Pancreas (tissue), 10 donors: ENCODE measurements around the gene SERPINA7. TPM values are rescaled to one million over a fixed set of nuclear protein-coding genes. Genes with fewer than 3 reads are reported as not detected.
"Not testable (repeated sequence)": the region's sequence is repeated elsewhere in the genome, so short reads cannot be mapped to it uniquely, and the experiment has no call there.

ENCODE experiments used
- ATAC-seq, 4 donors: fragments of 200-7000 bp; cut with Tn5 transposase; one replicate each; pipeline versions ENCODE4 v1.8.0 to v1.9.1; 2020; ENCODE audit warnings: mild to moderate bottlenecking in 4 of 4, moderate library complexity in 4 of 4
- DNase-seq, 6 donors: peaks; one replicate each; pipeline ENCODE4 v3.0.0-alpha.2; 2020
- FAIRE-seq: peaks from 2 replicates; lab custom pipeline; 2012; peaks lifted over from hg19 to GRCh38; lab: Jason Lieb, UNC
- H3K27ac ChIP-seq, 4 donors: fragments of 200-600 bp; sonication (generic); 1 replicate in 3 of 4; 2 replicates in 1 of 4; pipeline versions ENCODE4 v1.5.0 to v1.8.0; 2020
- H3K27me3 ChIP-seq, 4 donors: fragments of 200-600 bp; one replicate each; pipeline ENCODE4 v1.8.0; 2021
- H3K36me3 ChIP-seq, 3 donors: fragments of 200-600 bp; sonication (generic) in 1 of 3; one replicate each; pipeline versions ENCODE4 v1.5.0 to v1.8.0; 2020 to 2021
- H3K4me1 ChIP-seq, 3 donors: fragments of 200-600 bp; one replicate each; pipeline ENCODE4 v1.8.0; 2021
- H3K4me3 ChIP-seq, 4 donors: fragments of 200-600 bp; sonication (generic) in 2 of 4; one replicate each; pipeline versions ENCODE4 v1.5.0 to v1.8.0; 2020 to 2021
- H3K9me3 ChIP-seq, 4 donors: fragments of 200-600 bp; one replicate each; pipeline ENCODE4 v1.8.0; 2021
- CTCF ChIP-seq, 4 donors: fragments of 200-600 bp; sonication (generic) in 3 of 4; IDR thresholded peaks; one replicate each; pipeline versions ENCODE4 v1.5.0 to v1.8.0; 2021; ENCODE audit warnings: antibody characterized with exemption in 4 of 4
- WGBS, 2 donors: extraction: QIAGEN DNeasy Blood & Tissue Kit; methylation state at CpG; one replicate each; pipeline ENCODE4 v1.1.7; 2013; 5-methylcytosine and 5-hydroxymethylcytosine counted together
- intact Hi-C, 3 donors: fragments of 100-400 bp; cut with DNase I; formaldehyde crosslinking; loops; one replicate each; pipeline versions ENCODE4 v1.11.1 to v1.14.2; 2022
- polyA plus RNA-seq, 2 donors: library from polyadenylated mRNA; stranded (reverse); fragments of 200-250 nt; gene quantifications; one replicate each; pipeline ENCODE4 v1.2.3, GENCODE V29; 2013
- total RNA-seq, 6 donors: library from RNA; stranded (reverse); fragmentation: NEBNext Ultra II Directional in 4 of 6; extraction: Animal tissue kit (Norgen Biotek cat#: 25700) in 4 of 6; gene quantifications; one replicate each; pipeline versions ENCODE4 v1.2.1 to v1.2.4, GENCODE V29; 2021 to 2023
- donor health status: healthy with polysubstance abuse.
- donor health status: DM: no; HTN: no; CAD: no; lungs with moderate emphysema.
- donor health status: DM: no; HTN: no; CAD: no.
- donor health status: control.
- donor health status: control.
- donor health status: Bipolar disorder and iron deficiency.
- donor health status: DM: yes; HTN: yes; CAD: no.
- donor health status: DM: no; HTN: no; CAD: no.
- donor health status: DM: no; HTN: no; CAD: no.
- donor health status: DM: yes; HTN: yes; CAD: no.

Gene SERPINA7
- total and polyA plus RNA-seq, 8 donors, result 0.04 to 0.32 (median 0.20) TPM; not detected in 1

- FAIRE-seq, result no peak
- Histone ChIP-seq H3K36me3 (no peaks in the 10 kb centered on the region), H3K27ac (no peak overlapping the region), H3K4me3 (no peak overlapping the region), H3K4me1 (no peaks in the 10 kb centered on the region), H3K9me3 (no peaks in the 10 kb centered on the region), H3K27me3 (peaks cover 0 to 13% (median 0%) of the 10 kb centered on the region in 4 donors)
- TF ChIP-seq CTCF (IDR thresholded peaks at IDR 0.05), result no peak
- ATAC-seq, result no peak
- DNase-seq, result no peak
- intact Hi-C loops, result no loop called here
- 79 to 94% methylated on average over 2 of the region's 2 CpGs for WGBS, 2 donors
Measured at GRCh38 chrX:106022238-106022637, 16.3 kb downstream of the SERPINA7 start.

GRCh38 chrX:106014119-106014775 lies 24.3 kb downstream of the SERPINA7 start:
- ATAC-seq (no peak), FAIRE-seq (no peak), DNase-seq (no peak)
- Histone ChIP-seq H3K4me3 (no peak overlapping the region), H3K36me3 (no peaks in the 10 kb centered on the region), H3K27ac (no peak overlapping the region), H3K27me3 (peaks cover 0 to 6% (median 0%) of the 10 kb centered on the region in 4 donors), H3K4me1 (no peaks in the 10 kb centered on the region), H3K9me3 (no peaks in the 10 kb centered on the region)
- no peak for TF ChIP-seq CTCF (IDR thresholded peaks at IDR 0.05)
- 13 to 28% methylated on average over 1 of the region's 1 CpG for WGBS, 2 donors
- intact Hi-C loops, result no loop called here

- Histone ChIP-seq H3K4me3 (no peak overlapping the region), H3K36me3 (no peaks in the 10 kb centered on the region), H3K9me3 (no peaks in the 10 kb centered on the region), H3K27me3 (peaks cover 0 to 5% (median 0%) of the 10 kb centered on the region in 4 donors), H3K4me1 (no peaks in the 10 kb centered on the region), H3K27ac (no peak overlapping the region)
- intact Hi-C loops, result no loop called here
- TF ChIP-seq CTCF (IDR thresholded peaks at IDR 0.05), result no peak
- no peak for FAIRE-seq
- 63 to 73% methylated on average over 5 of the region's 5 CpGs for WGBS, 2 donors
- DNase-seq, result no peak
- no peak for ATAC-seq
Measured at GRCh38 chrX:106009145-106009544, 29.4 kb downstream of the SERPINA7 start.

- WGBS, 2 donors, result 0 to 15% methylated on average over 1 of the region's 1 CpG
- intact Hi-C loops, result no loop called here
- no peak overlapping the region for H3K27ac ChIP-seq
- DNase-seq (no peak), ATAC-seq (peak in 2 of 4 donors; percentile 23 to 48), FAIRE-seq (no peak)
- no peaks in the 10 kb centered on the region for H3K36me3 ChIP-seq
- no peaks in the 10 kb centered on the region for H3K9me3 ChIP-seq
- H3K4me3 ChIP-seq, result no peak overlapping the region
- TF ChIP-seq CTCF (IDR thresholded peaks at IDR 0.05), result no peak
- peaks cover 0 to 5% (median 0%) of the 10 kb centered on the region in 4 donors for H3K27me3 ChIP-seq
- no peaks in the 10 kb centered on the region for H3K4me1 ChIP-seq
Measured at GRCh38 chrX:106007815-106008214, 30.7 kb downstream of the SERPINA7 start.

GRCh38 chrX:106005684-106006083 lies 32.8 kb downstream of the SERPINA7 start:
- H3K36me3 ChIP-seq, result no peaks in the 10 kb centered on the region
- no peak for ATAC-seq
- intact Hi-C loops, result no loop called here
- DNase-seq, result no peak
- no peak for TF ChIP-seq CTCF (IDR thresholded peaks at IDR 0.05)
- H3K4me3 ChIP-seq, result no peak overlapping the region
- H3K27ac ChIP-seq, result no peak overlapping the region
- no peak for FAIRE-seq
- H3K4me1 ChIP-seq, result no peaks in the 10 kb centered on the region
- H3K9me3 ChIP-seq, result no peaks in the 10 kb centered on the region
- 30 to 49% methylated on average over 2 of the region's 2 CpGs for WGBS, 2 donors
- peaks cover 0 to 5% (median 0%) of the 10 kb centered on the region in 4 donors for H3K27me3 ChIP-seq

- not testable (repeated sequence) for FAIRE-seq
Measured at GRCh38 chrX:106000609-106001008, 37.9 kb downstream of the SERPINA7 start.

More at GRCh38 chrX:106000609-106001008, 37.9 kb downstream of the SERPINA7 start:
- H3K27me3 ChIP-seq, DNase-seq, intact Hi-C loops, H3K4me1 ChIP-seq, ATAC-seq, H3K27ac ChIP-seq, H3K4me3 ChIP-seq, H3K9me3 ChIP-seq, H3K36me3 ChIP-seq: not testable (repeated sequence)
- 63 to 82% methylated on average over 4 to 5 of the region's 5 CpGs for WGBS, 2 donors
